HepG2 (cell line): ENCODE measurements around the gene RSAD2. TPM values are rescaled to one million over a fixed set of nuclear protein-coding genes. Genes with fewer than 3 reads are reported as not detected.

Experiments used
- ETV6 ChIP-seq: sonication (generic); formaldehyde crosslinking; conservative IDR thresholded peaks from 2 replicates; pipeline ENCODE4 v1.4.0; 2020; ENCODE audit warnings: missing genetic modification reagents
- MIER2 ChIP-seq: IDR thresholded peaks from 2 replicates; pipeline ENCODE4 v1.6.1; 2016; ENCODE audit warnings: missing biosample characterization, missing genetic modification reagents
- MTA3 ChIP-seq: sonication (generic); formaldehyde crosslinking; IDR thresholded peaks from 2 replicates; pipeline ENCODE4 v1.4.0; 2020; ENCODE audit warnings: missing genetic modification reagents
- NFATC3 ChIP-seq: sonication (generic); formaldehyde crosslinking; IDR thresholded peaks from 2 replicates; pipeline ENCODE4 v1.5.1; 2020; ENCODE audit warnings: mild to moderate bottlenecking, missing genetic modification reagents
- PAX8 ChIP-seq: sonication (generic); formaldehyde crosslinking; IDR thresholded peaks from 2 replicates; pipeline ENCODE4 v1.8.0; 2022; ENCODE audit warnings: mild to moderate bottlenecking, missing genetic modification reagents, borderline replicate concordance
- REPIN1 ChIP-seq: sonication (generic); formaldehyde crosslinking; IDR thresholded peaks from 2 replicates; pipeline ENCODE4 v1.8.0; 2022; ENCODE audit warnings: missing genetic modification reagents, low read depth, mild to moderate bottlenecking, borderline replicate concordance
- SIN3A ChIP-seq: IDR thresholded peaks from 2 replicates; pipeline ENCODE4 v1.6.1; 2011; ENCODE audit warnings: low read depth, mild to moderate bottlenecking, control low read depth, low read length, borderline replicate concordance
- TEAD2 ChIP-seq: sonication (generic); formaldehyde crosslinking; IDR thresholded peaks from 2 replicates; pipeline ENCODE4 v1.9.0; 2021; ENCODE audit warnings: missing genetic modification reagents
- TRIM24 ChIP-seq: sonication (generic); formaldehyde crosslinking; IDR thresholded peaks from 2 replicates; pipeline ENCODE4 v1.8.0; 2022; ENCODE audit warnings: mild to moderate bottlenecking, missing genetic modification reagents
- ZBTB1 ChIP-seq: sonication (generic); formaldehyde crosslinking; IDR thresholded peaks from 2 replicates; pipeline ENCODE4 v1.4.0; 2020; ENCODE audit warnings: missing genetic modification reagents, borderline replicate concordance
- ZNF224 ChIP-seq: sonication (generic); formaldehyde crosslinking; IDR thresholded peaks from 2 replicates; pipeline ENCODE4 v1.5.0; 2020; ENCODE audit warnings: mild to moderate bottlenecking, missing genetic modification reagents
- ZNF331 ChIP-seq: sonication (generic); formaldehyde crosslinking; IDR thresholded peaks from 2 replicates; pipeline ENCODE4 v1.4.0; 2020; ENCODE audit warnings: missing genetic modification reagents
- ZNF333 ChIP-seq: sonication (generic); formaldehyde crosslinking; IDR thresholded peaks from 2 replicates; pipeline ENCODE4 v1.4.0; 2020; ENCODE audit warnings: mild to moderate bottlenecking, missing genetic modification reagents, borderline replicate concordance
- ZNF460 ChIP-seq: sonication (generic); formaldehyde crosslinking; IDR thresholded peaks from 2 replicates; pipeline ENCODE4 v1.5.1; 2020; ENCODE audit warnings: missing genetic modification reagents, mild to moderate bottlenecking, borderline replicate concordance
- ZNF546 ChIP-seq: sonication (generic); formaldehyde crosslinking; conservative IDR thresholded peaks from 2 replicates; pipeline ENCODE4 v1.8.1; 2023; ENCODE audit warnings: mild to moderate bottlenecking, missing genetic modification reagents
- ZNF558 ChIP-seq: sonication (generic); formaldehyde crosslinking; IDR thresholded peaks from 2 replicates; pipeline ENCODE4 v1.9.0; 2022; ENCODE audit warnings: mild to moderate bottlenecking, missing genetic modification reagents, borderline replicate concordance
- ZSCAN21 ChIP-seq: sonication (generic); formaldehyde crosslinking; IDR thresholded peaks from 2 replicates; pipeline ENCODE4 v1.8.0; 2022; ENCODE audit warnings: mild to moderate bottlenecking, missing genetic modification reagents, moderate library complexity, borderline replicate concordance
- polyA plus RNA-seq, 8 experiments: library from polyadenylated mRNA; depleted of rRNA in 3 of 8; stranded (reverse) in 7 of 8; unstranded in 1 of 8; fragments of >200 nt; fragmentation: Illumina TruSeq in 4 of 8; extraction: Trizol in 4 of 8; gene quantifications; 2 replicates each; pipeline versions ENCODE4 v1.2.1 to v1.2.3, GENCODE V29; 2011 to 2016; ENCODE audit warnings: low read depth in 4 of 8, missing spikeins in 1 of 8, mixed read lengths in 1 of 8; ENCODE audit not compliant: insufficient read depth in 1 of 8
- total RNA-seq, 5 experiments: library from RNA; depleted of rRNA; stranded (reverse); fragments of >200 nt; fragmentation: Illumina TruSeq; extraction: Trizol; gene quantifications; 2 replicates each; pipeline ENCODE4 v1.2.3, GENCODE V29; 2016; ENCODE audit warnings: low read depth in 1 of 5
- TF ChIP-seq, protein P1 (sequence below): sonication (generic); formaldehyde crosslinking; IDR thresholded peaks from 2 replicates; pipeline ENCODE4 v1.4.0; 2020; ENCODE audit warnings: missing genetic modification reagents
- TF ChIP-seq, protein P2 (sequence below): sonication (generic); formaldehyde crosslinking; IDR thresholded peaks from 2 replicates; pipeline ENCODE4 v1.5.1; 2020; ENCODE audit warnings: missing genetic modification reagents, mild to moderate bottlenecking, borderline replicate concordance
- TF ChIP-seq, protein P3 (sequence below): sonication (generic); formaldehyde crosslinking; IDR thresholded peaks from 2 replicates; pipeline ENCODE4 v1.4.0; 2020; ENCODE audit warnings: missing genetic modification reagents; ENCODE audit errors: not compliant biosample characterization
- TF ChIP-seq, protein P4 (sequence below): sonication (generic); formaldehyde crosslinking; IDR thresholded peaks from 2 replicates; pipeline ENCODE4 v1.4.0; 2020; ENCODE audit warnings: missing genetic modification reagents, borderline replicate concordance
- TF ChIP-seq, protein P5 (sequence below): sonication (generic); formaldehyde crosslinking; IDR thresholded peaks from 2 replicates; pipeline ENCODE4 v1.5.0; 2020; ENCODE audit warnings: missing genetic modification reagents

The RSAD2 gene
- total and polyA plus RNA-seq, 2 of the 13 experiments (the other 11 are each of a cell fraction or from before 2014, with no cell fraction given) = 0.11 TPM; not detected in 1

DNA sequence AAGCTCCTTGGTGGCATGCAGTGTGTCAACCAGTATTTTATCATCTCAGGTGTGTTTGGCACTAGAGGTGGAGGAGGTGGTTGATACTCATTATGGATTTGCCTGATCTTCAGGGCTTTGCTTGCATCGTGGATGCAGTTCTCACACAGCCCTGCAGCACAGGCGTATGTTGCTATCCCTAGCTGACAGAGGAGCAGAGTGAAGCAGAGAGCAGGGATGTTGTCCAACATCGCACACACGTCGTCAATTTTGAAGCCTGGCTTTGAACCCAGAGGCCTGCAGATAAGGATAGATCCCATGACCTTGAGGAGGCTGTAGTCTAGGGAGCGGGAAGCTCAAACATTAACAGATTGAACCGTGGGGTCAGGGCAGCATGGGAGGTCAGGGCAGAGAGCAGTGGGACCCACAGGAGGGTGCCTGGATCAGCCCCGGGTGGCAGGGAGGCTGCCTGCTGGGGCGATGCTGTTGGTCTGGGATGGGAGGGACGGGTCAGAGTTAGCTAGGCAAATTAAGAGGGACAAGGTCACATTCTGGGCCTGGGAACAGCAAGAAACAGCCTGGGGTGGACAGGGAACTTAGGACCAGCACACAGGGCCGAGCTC lies 43.8 kb downstream of the RSAD2 start (continued):
- TF ChIP-seq, protein P1, sequence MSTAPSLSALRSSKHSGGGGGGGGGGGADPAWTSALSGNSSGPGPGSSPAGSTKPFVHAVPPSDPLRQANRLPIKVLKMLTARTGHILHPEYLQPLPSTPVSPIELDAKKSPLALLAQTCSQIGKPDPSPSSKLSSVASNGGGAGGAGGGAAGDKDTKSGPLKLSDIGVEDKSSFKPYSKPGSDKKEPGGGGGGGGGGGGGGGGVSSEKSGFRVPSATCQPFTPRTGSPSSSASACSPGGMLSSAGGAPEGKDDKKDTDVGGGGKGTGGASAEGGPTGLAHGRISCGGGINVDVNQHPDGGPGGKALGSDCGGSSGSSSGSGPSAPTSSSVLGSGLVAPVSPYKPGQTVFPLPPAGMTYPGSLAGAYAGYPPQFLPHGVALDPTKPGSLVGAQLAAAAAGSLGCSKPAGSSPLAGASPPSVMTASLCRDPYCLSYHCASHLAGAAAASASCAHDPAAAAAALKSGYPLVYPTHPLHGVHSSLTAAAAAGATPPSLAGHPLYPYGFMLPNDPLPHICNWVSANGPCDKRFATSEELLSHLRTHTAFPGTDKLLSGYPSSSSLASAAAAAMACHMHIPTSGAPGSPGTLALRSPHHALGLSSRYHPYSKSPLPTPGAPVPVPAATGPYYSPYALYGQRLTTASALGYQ (CRISPR knock-in tag) = peak; percentile 39; the same call in 1 of the 2 replicates
- no peak for TF ChIP-seq MTA3 (CRISPR knock-in tag)
- TF ChIP-seq, protein P2, sequence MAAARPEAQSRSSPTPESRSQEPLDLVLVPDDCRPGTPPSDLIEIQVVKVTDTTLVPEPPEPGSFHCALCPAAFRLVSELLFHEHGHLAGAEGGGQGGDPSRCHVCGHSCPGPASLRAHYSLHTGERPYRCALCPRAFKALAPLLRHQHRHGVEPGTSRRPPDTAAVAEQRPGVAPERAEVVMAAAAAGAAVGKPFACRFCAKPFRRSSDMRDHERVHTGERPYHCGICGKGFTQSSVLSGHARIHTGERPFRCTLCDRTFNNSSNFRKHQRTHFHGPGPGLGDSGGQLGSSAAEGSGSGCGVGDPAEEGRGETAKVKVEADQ (CRISPR knock-in tag) = peak; percentile 75; the same call in 1 of the 2 replicates
- no peak for TF ChIP-seq ETV6 (CRISPR knock-in tag)
- TF ChIP-seq NFATC3 (CRISPR knock-in tag) = no peak
- no peak for TF ChIP-seq TRIM24 (CRISPR knock-in tag)
- no peak for TF ChIP-seq PAX8 (CRISPR knock-in tag)
- TF ChIP-seq, protein P3, sequence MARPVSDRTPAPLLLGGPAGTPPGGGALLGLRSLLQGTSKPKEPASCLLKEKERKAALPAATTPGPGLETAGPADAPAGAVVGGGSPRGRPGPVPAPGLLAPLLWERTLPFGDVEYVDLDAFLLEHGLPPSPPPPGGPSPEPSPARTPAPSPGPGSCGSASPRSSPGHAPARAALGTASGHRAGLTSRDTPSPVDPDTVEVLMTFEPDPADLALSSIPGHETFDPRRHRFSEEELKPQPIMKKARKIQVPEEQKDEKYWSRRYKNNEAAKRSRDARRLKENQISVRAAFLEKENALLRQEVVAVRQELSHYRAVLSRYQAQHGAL (CRISPR knock-in tag) = no peak
- TF ChIP-seq REPIN1 (CRISPR knock-in tag) = peak; percentile 99
- TF ChIP-seq SIN3A = peak; percentile 84; the same call in 1 of the 2 replicates
- TF ChIP-seq ZNF558 (CRISPR knock-in tag) = no peak
- 0 out of 2 replicates have a peak, but pooled peaks have one; percentile 41 for TF ChIP-seq ZNF331 (CRISPR knock-in tag)
- no peak for TF ChIP-seq ZNF460 (CRISPR knock-in tag)
- no peak for TF ChIP-seq ZBTB1
- no peak for TF ChIP-seq ZNF224 (CRISPR knock-in tag)
- TF ChIP-seq, protein P4, sequence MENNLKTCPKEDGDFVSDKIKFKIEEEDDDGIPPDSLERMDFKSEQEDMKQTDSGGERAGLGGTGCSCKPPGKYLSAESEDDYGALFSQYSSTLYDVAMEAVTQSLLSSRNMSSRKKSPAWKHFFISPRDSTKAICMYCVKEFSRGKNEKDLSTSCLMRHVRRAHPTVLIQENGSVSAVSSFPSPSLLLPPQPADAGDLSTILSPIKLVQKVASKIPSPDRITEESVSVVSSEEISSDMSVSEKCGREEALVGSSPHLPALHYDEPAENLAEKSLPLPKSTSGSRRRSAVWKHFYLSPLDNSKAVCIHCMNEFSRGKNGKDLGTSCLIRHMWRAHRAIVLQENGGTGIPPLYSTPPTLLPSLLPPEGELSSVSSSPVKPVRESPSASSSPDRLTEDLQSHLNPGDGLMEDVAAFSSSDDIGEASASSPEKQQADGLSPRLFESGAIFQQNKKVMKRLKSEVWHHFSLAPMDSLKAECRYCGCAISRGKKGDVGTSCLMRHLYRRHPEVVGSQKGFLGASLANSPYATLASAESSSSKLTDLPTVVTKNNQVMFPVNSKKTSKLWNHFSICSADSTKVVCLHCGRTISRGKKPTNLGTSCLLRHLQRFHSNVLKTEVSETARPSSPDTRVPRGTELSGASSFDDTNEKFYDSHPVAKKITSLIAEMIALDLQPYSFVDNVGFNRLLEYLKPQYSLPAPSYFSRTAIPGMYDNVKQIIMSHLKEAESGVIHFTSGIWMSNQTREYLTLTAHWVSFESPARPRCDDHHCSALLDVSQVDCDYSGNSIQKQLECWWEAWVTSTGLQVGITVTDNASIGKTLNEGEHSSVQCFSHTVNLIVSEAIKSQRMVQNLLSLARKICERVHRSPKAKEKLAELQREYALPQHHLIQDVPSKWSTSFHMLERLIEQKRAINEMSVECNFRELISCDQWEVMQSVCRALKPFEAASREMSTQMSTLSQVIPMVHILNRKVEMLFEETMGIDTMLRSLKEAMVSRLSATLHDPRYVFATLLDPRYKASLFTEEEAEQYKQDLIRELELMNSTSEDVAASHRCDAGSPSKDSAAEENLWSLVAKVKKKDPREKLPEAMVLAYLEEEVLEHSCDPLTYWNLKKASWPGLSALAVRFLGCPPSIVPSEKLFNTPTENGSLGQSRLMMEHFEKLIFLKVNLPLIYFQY (CRISPR knock-in tag) = peak; percentile 69; the same call in 1 of the 2 replicates
- no peak for TF ChIP-seq TEAD2 (CRISPR knock-in tag)
- TF ChIP-seq, protein P5, sequence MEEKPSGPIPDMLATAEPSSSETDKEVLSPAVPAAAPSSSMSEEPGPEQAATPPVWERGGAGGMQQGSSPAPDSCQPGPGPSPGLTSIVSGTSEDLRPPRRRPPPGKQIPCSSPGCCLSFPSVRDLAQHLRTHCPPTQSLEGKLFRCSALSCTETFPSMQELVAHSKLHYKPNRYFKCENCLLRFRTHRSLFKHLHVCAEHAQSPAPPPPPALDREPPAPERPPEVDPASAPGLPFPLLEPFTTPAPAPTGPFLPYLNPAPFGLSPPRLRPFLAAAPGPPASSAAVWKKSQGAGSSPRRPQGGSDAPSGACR = 0 out of 2 replicates have a peak, but pooled peaks have one; percentile 75
- peak; percentile 86; the same call in 1 of the 2 replicates for TF ChIP-seq ZSCAN21 (CRISPR knock-in tag)
- peak; percentile 74; the same call in 1 of the 2 replicates for TF ChIP-seq MIER2 (CRISPR knock-in tag)
- no peak for TF ChIP-seq ZNF546
- TF ChIP-seq ZNF333 (CRISPR knock-in tag) = no peak
